H1 (cell line): ENCODE measurements around the gene ZNF768. TPM values are rescaled to one million over a fixed set of nuclear protein-coding genes. Genes with fewer than 3 reads are reported as not detected.

ENCODE experiments used
- CBX8 ChIP-seq: fragments of 300-800, 300-1000 bp; sonication (generic); IDR thresholded peaks from 2 replicates; pipeline ENCODE4 v1.7.1; 2016; ENCODE audit warnings: low read depth, low read length, borderline replicate concordance
- FOSL1 ChIP-seq: IDR thresholded peaks from 2 replicates; pipeline ENCODE4 v1.6.1; 2011; ENCODE audit warnings: mild to moderate bottlenecking, low read depth, low read length, moderate library complexity; ENCODE audit not compliant: insufficient read depth
- GABPA ChIP-seq: IDR thresholded peaks from 2 replicates; pipeline ENCODE4 v1.6.1; 2011; ENCODE audit warnings: mild to moderate bottlenecking, low read length, moderate library complexity, borderline replicate concordance; ENCODE audit not compliant: insufficient read depth
- POU5F1 ChIP-seq: IDR thresholded peaks from 2 replicates; pipeline ENCODE4 v1.6.1; 2011; ENCODE audit warnings: low read depth, mild to moderate bottlenecking, low read length, moderate library complexity
- RFX5 ChIP-seq: IDR thresholded peaks from 2 replicates; pipeline ENCODE4 v1.6.1; 2011; ENCODE audit warnings: low read depth, low read length, improper control_type of control experiment, borderline replicate concordance
- YY1 ChIP-seq: IDR thresholded peaks from 2 replicates; pipeline ENCODE4 v1.6.1; 2011; ENCODE audit warnings: low read depth, mild to moderate bottlenecking, low read length
- polyA plus RNA-seq, 7 experiments: library from polyadenylated mRNA; depleted of rRNA in 3 of 7; stranded (reverse) in 5 of 7; unstranded in 2 of 7; fragments of >200 nt in 5 of 7; fragments of 200-250 nt in 2 of 7; gene quantifications; 1 replicate in 5 of 7; 2 replicates in 1 of 7; 4 replicates in 1 of 7; pipeline versions ENCODE4 v1.2.1 to v1.2.3, GENCODE V29; 2011 to 2013; ENCODE audit warnings: missing spikeins in 2 of 7, mixed read lengths in 2 of 7
- total RNA-seq: library from RNA; stranded (reverse); fragmentation: NEBNext Ultra II Directional; extraction: Animal tissue kit (Norgen Biotek cat#: 25700); gene quantifications from 2 replicates; pipeline ENCODE4 v1.2.1, GENCODE V29; 2021
- TF ChIP-seq, protein P1 (sequence below): IDR thresholded peaks from 2 replicates; pipeline ENCODE4 v1.6.1; 2012; ENCODE audit warnings: inconsistent platforms

Gene ZNF768
- total and polyA plus RNA-seq, 2 of the 8 experiments (the other 6 are each of a cell fraction or from before 2014, with no cell fraction given) = 36.1 to 47.7 TPM

DNA sequence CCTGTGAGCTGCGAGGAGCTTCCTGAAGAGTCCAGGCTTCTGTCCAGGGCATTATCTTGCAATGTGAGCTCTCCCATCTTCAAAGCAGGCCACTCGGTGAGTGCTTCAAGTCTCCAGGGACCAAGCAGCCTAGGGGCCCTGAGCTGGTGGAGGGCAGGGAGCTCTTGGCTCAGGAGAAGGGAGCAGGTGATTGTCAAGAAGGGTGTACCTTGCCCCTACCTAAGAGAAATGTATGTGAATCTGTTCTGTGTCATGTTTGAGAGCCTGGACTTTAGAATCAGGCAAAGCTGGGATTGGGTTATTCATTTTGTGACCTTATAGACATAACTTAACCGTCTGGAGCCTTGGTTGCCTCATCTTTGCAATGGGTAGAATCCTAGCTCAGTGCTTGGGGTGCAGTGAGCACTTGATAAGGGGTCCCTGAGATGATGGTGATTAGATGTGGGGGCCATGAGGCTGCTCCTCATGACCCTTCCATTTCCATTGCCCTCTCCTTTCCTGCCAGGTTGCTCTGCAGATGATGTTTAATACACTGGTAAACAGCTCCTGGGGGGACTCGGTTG is 15.9 kb downstream of the ZNF768 start (continued):
- TF ChIP-seq YY1 (no peak), CBX8 (no peak), GABPA (no peak), RFX5 (no peak), POU5F1 (no peak), FOSL1 (no peak)
- TF ChIP-seq, protein P1, sequence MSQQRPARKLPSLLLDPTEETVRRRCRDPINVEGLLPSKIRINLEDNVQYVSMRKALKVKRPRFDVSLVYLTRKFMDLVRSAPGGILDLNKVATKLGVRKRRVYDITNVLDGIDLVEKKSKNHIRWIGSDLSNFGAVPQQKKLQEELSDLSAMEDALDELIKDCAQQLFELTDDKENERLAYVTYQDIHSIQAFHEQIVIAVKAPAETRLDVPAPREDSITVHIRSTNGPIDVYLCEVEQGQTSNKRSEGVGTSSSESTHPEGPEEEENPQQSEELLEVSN = no peak
